ENCODE measurements around the gene MLH1.
A peak's percentile ranks its signal among the peaks of the same experiment; 100 is the strongest.
"Not testable (repeated sequence)": the region's sequence is repeated elsewhere in the genome, so short reads cannot be mapped to it uniquely, and the experiment has no call there.

Gene MLH1

DNA sequence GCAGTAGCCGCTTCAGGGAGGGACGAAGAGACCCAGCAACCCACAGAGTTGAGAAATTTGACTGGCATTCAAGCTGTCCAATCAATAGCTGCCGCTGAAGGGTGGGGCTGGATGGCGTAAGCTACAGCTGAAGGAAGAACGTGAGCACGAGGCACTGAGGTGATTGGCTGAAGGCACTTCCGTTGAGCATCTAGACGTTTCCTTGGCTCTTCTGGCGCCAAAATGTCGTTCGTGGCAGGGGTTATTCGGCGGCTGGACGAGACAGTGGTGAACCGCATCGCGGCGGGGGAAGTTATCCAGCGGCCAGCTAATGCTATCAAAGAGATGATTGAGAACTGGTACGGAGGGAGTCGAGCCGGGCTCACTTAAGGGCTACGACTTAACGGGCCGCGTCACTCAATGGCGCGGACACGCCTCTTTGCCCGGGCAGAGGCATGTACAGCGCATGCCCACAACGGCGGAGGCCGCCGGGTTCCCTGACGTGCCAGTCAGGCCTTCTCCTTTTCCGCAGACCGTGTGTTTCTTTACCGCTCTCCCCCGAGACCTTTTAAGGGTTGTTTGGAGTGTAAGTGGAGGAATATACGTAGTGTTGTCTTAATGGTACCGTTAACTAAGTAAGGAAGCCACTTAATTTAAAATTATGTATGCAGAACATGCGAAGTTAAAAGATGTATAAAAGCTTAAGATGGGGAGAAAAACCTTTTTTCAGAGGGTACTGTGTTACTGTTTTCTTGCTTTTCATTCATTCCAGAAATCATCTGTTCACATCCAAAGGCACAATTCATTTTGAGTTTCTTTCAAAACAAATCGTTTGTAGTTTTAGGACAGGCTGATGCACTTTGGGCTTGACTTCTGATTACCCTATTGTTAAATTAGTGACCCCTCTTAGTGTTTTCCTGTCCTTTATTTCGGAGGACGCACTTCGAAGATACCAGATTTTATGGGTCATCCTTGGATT is at the start of gene MLH1:
TSS of gene MLH1 (plus strand) at position 193 of the 958 bp plus-strand sequence. CDS start at position 223, 30 bp downstream.
- DNase-seq (ENCODE audit: low read depth): peak; percentile 100

DNA sequence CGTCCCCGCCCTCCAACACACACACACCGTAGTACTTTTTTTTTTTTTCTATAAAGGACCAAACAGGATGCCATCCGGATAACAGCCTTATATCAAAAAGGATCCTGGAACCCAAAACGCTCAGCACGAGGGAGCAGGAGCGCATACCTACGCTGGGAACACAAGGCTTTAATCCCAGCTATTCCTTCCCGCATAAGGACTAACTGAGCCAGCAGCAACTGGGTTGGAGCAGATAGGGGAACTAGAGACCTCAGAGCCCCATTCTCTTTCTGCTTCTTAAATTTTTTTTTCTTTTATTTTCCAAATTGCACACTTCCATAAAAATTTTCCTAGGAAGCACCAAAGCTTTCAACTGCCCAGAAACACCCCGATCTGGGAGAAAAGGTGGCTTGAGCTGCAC is 49.7 kb upstream of the MLH1 start:
- DNase-seq (ENCODE audit: low read depth): no peak

DNA sequence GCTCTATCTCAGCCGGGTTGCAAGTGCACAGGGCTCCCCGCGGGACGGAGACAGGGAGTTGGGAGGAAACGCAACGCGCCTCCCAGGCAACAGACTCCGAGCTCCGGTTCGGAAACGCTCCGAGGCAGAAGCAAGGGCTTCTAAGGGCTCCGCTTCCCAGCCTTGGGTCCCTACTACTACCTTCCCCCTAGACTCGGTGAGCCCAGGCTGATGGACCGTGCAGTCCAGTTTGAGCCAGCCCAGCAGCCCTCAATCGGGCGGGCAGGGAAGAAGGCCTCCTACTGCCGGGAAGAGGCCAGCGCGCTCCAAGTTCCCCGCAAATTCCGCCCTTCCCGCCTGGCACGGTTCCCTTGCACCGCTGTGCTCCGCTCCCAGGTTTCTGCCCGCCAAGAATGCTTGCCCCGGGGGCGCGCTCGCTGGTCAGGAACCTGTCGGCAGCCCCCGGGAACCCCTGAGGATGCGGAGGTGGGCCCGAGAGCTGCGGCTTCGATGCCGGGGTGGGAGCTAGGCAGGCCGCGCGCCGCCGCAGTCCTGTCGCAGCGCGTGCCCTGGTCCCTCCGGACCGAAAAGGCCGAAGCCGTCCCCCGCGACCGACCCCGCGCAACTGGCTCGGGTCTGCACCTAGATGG is 49.2 kb upstream of the MLH1 start:
- DNase-seq (ENCODE audit: low read depth): peak; percentile 28

DNA sequence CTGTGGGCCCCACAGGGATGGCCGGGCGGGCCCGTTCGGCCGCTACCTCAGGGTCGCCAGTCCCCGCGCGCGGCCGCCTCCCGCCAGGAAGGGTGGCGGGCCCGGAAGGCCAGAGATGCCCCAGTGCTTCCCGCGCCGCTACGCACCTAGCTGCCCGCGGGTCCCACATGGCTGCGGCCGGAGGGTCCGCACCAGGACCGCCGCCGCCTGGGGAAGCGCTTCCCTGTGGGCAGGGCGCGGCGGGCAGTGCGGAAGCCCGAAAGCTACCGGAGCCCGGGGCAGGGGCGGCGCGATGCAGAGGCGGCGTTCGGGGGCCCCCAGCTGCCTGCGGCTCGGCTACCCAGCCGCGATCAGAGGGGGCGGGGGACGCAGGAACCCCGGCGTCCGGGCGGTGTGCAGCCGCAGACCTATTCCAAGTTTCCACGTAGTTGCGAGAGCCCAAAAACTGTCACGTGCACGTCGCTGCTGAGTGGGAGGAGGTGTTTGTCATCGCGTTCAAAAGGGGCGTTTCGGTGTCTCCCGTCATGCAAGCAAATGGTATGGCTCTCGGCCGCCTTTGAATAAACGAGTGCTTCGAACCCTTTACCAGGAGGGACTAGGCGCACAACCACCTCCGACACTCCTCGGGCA is 48.6 kb upstream of the MLH1 start, which contains the start of gene TRANK1:
TSS of gene TRANK1 (minus strand) at position 414 of the 630 bp plus-strand sequence. CDS start at position 169, 245 bp downstream.
- DNase-seq (ENCODE audit: low read depth): no peak

DNA sequence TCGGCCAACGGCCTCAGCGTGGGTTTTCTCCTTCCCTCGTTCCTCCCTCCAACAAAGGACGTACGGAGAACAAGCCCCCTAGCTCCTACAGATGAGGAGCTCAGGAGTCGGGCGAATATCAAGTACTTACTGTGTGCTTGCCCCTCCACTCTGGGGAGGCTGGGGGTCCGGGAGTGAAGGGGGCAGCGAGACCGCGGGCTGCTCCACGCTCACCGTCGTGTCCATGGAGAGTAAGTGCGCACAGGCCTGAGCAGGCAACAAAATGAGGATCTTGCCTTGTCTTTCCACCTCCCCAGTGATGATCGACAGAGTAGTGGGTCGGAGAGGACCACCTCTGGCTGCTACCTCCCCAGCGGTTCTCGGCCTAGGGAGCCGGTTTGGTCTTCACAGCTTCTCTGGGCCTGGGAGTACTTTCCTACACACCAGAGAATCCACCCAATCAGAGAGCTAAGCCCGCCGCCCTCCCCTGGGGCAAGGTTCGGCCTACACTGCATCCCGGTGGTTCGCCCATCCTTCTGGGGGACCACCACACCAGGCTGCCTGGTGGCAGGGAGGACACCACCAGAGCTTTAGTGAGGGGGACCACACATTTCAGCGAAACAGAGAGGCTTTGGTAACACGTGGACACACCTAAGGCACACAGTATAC is 47.9 kb upstream of the MLH1 start:
- no peak for DNase-seq (ENCODE audit: low read depth)

DNA sequence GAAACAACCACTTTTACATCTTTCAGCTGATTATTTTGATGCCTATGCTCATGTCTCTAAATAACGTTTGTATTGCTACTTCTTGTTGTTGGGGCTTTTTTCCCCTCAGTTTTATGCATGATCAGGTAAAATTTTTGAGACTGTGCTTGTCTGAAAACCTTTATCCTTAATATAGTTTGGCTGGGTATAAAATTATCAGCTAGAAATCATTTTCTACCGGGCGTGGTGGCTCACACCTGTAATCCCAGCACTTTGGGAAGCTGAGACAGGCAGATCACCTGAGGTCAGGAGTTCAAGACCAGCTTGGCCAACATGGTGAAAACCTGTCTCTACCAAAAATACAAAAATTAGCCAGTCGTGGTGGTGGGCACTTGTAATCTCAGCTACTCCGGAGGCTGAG is 45.5 kb upstream of the MLH1 start:
- DNase-seq (ENCODE audit: low read depth): not testable (repeated sequence)

- no peak for DNase-seq (ENCODE audit: low read depth)
Observed at GRCh38 chr3:36954452-36955134, 38.7 kb upstream of the MLH1 start.

GRCh38 chr3:36956155-36956554 is 37.2 kb upstream of the MLH1 start:
- no peak for DNase-seq (ENCODE audit: low read depth)

- no peak for DNase-seq (ENCODE audit: low read depth)
Observed at GRCh38 chr3:36957063-36957462, 36.3 kb upstream of the MLH1 start.

DNA sequence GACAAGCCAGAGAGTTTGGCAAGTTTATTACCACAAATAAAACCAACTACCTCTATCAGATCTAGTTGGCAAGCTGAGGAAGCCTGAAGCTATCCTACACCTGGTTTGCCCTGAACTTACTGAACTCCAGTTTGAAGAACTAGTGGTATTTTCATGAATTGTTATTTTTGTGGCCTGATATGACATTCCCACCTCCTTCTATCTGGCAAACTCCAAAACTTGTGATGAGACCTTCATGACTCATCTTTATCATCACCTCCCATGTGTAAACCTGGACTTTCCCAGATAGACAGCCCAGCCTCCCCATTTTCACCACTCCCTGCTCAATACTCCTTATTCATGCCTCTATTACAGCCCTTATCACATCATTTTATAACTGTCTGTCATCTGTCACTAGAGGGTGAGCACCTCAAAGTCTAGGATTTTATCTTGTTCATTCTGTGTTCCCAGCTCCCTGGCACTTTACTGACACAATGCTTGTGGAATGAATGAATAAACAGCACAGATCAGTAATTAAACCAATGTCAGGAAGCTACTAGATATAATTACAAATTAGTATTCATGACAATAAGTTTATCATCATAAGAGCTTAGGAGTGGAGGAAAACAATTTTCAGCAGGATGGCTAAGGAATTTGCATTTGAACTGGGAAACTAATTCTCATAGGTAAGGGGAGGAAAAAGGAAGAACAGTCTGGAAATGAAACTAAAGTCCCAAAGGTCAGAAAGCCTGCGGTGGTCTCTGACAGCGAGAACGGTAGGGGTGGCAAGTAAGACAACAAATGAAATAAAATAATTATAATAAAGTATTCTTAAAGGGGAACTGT is 35.2 kb upstream of the MLH1 start:
- peak; percentile 70 for DNase-seq (ENCODE audit: low read depth)

DNA sequence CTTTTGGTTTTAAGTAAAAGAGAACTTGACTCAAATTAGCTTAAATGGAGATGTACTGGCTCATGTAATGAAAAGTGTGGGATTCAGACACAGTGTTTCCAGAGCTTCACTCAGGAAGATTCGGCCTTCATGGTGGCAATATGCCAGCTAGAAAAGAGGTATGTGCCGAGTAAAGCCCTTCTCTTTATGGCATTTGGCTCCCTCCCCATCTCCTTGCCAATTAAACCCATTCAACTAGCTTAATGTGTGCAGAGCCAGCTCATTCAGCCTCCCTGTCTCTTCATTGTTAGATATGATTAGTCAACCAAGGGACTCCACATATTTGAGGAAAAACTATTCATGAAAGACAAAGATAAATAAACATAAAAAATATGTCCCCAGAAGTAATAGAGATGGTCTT is 33.5 kb upstream of the MLH1 start:
- DNase-seq (ENCODE audit: low read depth): no peak

- DNase-seq (ENCODE audit: low read depth): no peak
Observed at GRCh38 chr3:36960502-36960901, 32.8 kb upstream of the MLH1 start.

GRCh38 chr3:36963008-36963407 is 30.3 kb upstream of the MLH1 start:
- not testable (repeated sequence) for DNase-seq (ENCODE audit: low read depth)

DNA sequence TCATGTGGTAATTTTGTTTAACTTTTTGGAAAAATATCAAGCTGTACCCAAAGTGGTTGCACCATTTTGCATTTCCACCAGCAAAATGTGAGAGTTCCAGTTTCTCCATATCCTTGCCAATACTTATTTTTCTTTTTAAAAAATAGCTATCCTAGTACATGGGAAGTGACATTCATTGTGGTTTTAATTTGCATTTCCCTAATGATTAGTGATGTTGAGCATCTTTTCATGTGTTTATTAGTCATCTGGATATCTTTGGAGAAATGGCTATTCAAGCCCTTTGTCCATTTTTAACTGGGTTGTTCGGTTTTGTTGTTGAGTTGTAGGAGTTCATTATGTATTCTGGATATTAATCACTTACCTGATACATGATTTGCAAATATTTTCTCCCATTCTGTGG is 29.0 kb upstream of the MLH1 start:
- DNase-seq (ENCODE audit: low read depth): no peak

DNA sequence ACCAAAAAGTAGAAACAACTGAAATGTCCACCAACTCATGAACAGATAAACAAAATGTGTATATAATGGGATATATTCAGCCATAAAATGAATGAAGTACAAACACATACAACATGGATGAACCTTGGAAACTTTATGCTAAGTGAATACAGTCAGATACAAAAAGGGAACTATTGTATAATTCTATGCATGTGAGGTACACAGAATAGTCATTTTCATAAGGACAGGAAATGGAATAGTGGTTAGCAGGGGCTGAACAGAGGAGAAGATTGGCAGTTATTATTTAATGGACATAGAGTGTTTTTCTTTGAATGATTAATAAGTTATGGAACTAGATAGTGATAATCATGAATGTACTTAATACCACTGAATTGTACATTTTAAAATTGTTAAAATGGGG is 28.5 kb upstream of the MLH1 start:
- no peak for DNase-seq (ENCODE audit: low read depth)

DNA sequence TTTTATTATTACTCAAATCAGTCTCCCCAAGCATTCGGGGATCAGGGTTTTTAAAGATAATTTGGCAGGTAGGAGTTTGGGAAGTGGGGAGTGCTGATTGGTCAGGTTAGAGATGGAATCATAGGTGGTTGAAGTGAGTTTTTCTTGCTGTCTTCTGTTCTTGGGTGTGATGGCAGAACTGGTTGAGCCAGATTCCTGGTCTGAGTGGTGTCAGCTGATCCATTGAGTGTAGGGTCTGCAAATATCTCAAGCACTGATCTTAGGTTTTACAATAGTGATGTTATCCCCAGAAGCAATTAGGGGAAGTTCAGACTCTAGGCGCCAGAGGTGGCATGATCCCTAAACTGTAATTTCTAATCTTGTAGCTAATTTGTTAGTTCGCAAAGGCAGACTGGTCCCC is 27.9 kb upstream of the MLH1 start:
- no peak for DNase-seq (ENCODE audit: low read depth)

GRCh38 chr3:36969085-36969484 is 24.2 kb upstream of the MLH1 start:
- DNase-seq (ENCODE audit: low read depth): no peak

GRCh38 chr3:36969540-36970432 is 23.5 kb upstream of the MLH1 start:
- DNase-seq (ENCODE audit: low read depth): peak; percentile 34

GRCh38 chr3:36972163-36972562 is 21.2 kb upstream of the MLH1 start:
- no peak for DNase-seq (ENCODE audit: low read depth)

DNA sequence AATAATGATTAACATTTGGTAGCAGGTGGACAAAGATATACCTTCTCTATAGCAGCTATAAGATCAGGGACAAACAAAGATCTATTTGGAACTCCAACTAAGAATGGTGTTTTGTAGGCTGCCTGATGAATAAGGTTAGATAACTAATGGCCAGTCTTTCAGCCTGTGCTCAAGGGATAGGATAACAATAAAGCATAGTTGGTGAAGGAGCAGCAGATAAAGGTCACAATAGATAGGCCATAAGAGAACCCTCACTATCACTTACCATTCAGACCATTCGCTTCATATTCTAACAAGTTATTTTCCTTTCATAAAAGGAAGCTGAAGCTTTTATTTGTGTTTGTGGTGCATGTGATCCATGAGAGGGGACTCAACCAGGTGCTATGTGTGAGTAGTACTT is 20.2 kb upstream of the MLH1 start:
- no peak for DNase-seq (ENCODE audit: low read depth)
